Epithelial cell of proximal tubule (primary cell): ENCODE data around the gene CCDC83. TPM values are rescaled to one million over a fixed set of nuclear protein-coding genes. Genes with fewer than 3 reads are reported as not detected.
"Not testable (repeated sequence)": the region's sequence is repeated elsewhere in the genome, so short reads cannot be mapped to it uniquely, and the experiment has no call there.

Source experiments
- DNase-seq: peaks from one replicate; pipeline ENCODE4 v3.0.0-alpha.2; 2011; ENCODE audit warnings: low read depth
- H3K4me3 ChIP-seq: 2 replicates; pipeline ENCODE4 v1.5.1; 2011; ENCODE audit warnings: low read depth, mild to moderate bottlenecking, low read length
- CTCF ChIP-seq: conservative IDR thresholded peaks from 2 replicates; pipeline ENCODE4 v1.5.1; 2012; ENCODE audit warnings: low read depth, mild to moderate bottlenecking, low read length
- total RNA-seq: library from RNA; depleted of rRNA; stranded (reverse); fragments of >200 nt; gene quantifications from 2 replicates; pipeline ENCODE4 v1.2.3, GENCODE V29; 2015

Gene CCDC83
- total RNA-seq, 1 donor from 2014 or later: not detected

GRCh38 chr11:85831050-85831449 is 24.1 kb upstream of the CCDC83 start:
- no peak overlapping the region for H3K4me3 ChIP-seq
- TF ChIP-seq CTCF: no peak
- DNase-seq: no peak

- H3K4me3 ChIP-seq: no peak overlapping the region
- no peak for TF ChIP-seq CTCF
- no peak for DNase-seq
These were observed 19.9 kb upstream of the CCDC83 start for GRCh38 chr11:85835263-85835662.

GRCh38 chr11:85835729-85836128 is 19.5 kb upstream of the CCDC83 start:
- no peak for DNase-seq

GRCh38 chr11:85840932-85841331 is 14.3 kb upstream of the CCDC83 start:
- H3K4me3 ChIP-seq, DNase-seq: not testable (repeated sequence)

More at GRCh38 chr11:85835729-85836128, 19.5 kb upstream of the CCDC83 start:
- TF ChIP-seq CTCF: no peak
- H3K4me3 ChIP-seq: no peak overlapping the region

- DNase-seq: no peak
- H3K4me3 ChIP-seq: no peak overlapping the region
- TF ChIP-seq CTCF: peak; percentile 27
These were observed 11.3 kb upstream of the CCDC83 start for GRCh38 chr11:85843929-85844328.

- no peak overlapping the region for H3K4me3 ChIP-seq
- TF ChIP-seq CTCF: no peak
- DNase-seq: peak; percentile 95
These were observed 10.6 kb upstream of the CCDC83 start for GRCh38 chr11:85844439-85845123.

- DNase-seq: peak; percentile 33
- H3K4me3 ChIP-seq: no peak overlapping the region
- no peak for TF ChIP-seq CTCF
These were observed 10.0 kb upstream of the CCDC83 start for GRCh38 chr11:85845124-85845631.
